ENCODE measurements around the gene TET2. TPM values are rescaled to one million over a fixed set of nuclear protein-coding genes. Genes with fewer than 3 reads are reported as not detected.

TET2 gene
- total RNA-seq, 1 experiment from 2014 or later: 20.5 TPM

DNA sequence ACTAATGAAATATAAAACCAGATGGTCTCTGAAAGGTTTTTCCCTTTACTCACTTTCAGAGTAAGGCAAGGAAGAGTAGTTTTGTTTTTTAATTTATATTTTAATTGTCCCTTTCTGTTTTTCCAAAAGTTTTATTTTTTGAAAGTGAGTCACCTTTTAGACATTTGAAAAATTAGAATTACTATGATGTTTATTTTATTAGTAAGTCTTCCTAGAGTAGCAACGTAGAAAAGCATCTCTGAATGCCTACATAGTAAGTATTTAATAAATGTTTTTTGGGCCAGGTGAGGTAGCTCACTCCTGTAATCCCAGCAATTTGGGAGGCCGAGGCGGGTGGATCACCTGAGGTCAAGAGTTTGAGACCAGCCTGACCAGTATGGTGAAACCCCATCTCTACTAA lies 51.1 kb downstream of the TET2 start:
- ChIA-PET CTCF (interaction anchor here (0.6 to 0.9 kb wide), 2 partner anchors 41 to 57 kb away, joined by 3 to 6 read pairs; no protein-coding TSS in a partner anchor), POLR2A (no interaction called here)
- intact Hi-C loops (cut with micrococcal nuclease): loop anchor here (5.0 kb wide), 1 partner anchor 50 kb away; the partner anchor contains the start of gene TET2
- Mint-ChIP-seq H3K36me3 (ENCODE audit: insufficient read depth, unreplicated experiment) (peaks cover 15% of the 10 kb centered on the region), H3K9me3 (ENCODE audit: unreplicated experiment) (no peaks in the 10 kb centered on the region), H3K27ac (ENCODE audit: low read depth, unreplicated experiment) (no peak overlapping the region), H3K4me3 (ENCODE audit: unreplicated experiment) (no peak overlapping the region), H3K27me3 (ENCODE audit: insufficient read depth, unreplicated experiment) (no peaks in the 10 kb centered on the region), H3K4me1 (ENCODE audit: insufficient read depth, unreplicated experiment) (peaks cover 27% of the 10 kb centered on the region)
- no TSS peak for BruUV-seq (replicated peaks)
- no peak for DNase-seq (ENCODE audit: unreplicated experiment)
- TF ChIP-seq, protein P1, sequence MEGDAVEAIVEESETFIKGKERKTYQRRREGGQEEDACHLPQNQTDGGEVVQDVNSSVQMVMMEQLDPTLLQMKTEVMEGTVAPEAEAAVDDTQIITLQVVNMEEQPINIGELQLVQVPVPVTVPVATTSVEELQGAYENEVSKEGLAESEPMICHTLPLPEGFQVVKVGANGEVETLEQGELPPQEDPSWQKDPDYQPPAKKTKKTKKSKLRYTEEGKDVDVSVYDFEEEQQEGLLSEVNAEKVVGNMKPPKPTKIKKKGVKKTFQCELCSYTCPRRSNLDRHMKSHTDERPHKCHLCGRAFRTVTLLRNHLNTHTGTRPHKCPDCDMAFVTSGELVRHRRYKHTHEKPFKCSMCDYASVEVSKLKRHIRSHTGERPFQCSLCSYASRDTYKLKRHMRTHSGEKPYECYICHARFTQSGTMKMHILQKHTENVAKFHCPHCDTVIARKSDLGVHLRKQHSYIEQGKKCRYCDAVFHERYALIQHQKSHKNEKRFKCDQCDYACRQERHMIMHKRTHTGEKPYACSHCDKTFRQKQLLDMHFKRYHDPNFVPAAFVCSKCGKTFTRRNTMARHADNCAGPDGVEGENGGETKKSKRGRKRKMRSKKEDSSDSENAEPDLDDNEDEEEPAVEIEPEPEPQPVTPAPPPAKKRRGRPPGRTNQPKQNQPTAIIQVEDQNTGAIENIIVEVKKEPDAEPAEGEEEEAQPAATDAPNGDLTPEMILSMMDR (IDR thresholded peaks at IDR 0.05; ENCODE audit: unreplicated experiment): no peak

DNA sequence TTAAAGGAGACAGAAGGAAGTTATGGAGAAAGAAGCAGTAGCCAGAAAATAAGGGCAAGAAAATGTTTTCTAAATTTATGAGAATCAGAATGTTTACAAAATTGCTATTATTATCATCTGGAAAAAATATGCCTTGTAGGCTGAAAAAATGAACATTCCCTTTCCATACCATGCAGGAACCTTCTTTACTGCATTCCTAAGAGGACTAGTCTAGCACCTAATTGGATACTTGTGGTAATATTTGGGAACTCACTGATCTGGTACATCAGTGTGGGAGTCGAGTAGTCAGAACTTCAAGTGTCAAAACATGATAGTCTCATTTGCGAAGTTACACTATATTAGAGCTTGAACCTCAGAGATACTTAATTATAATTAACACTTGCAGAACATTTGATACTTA lies 51.9 kb downstream of the TET2 start:
- CTCF ChIA-PET: interaction anchor here (0.6 to 0.9 kb wide), 3 partner anchors 14 to 364 kb away, joined by 3 to 4 read pairs (median 3); no protein-coding TSS in a partner anchor
- POLR2A ChIA-PET: no interaction called here
- TF ChIP-seq, protein P1 (IDR thresholded peaks at IDR 0.05; ENCODE audit: unreplicated experiment): no peak
- DNase-seq (ENCODE audit: unreplicated experiment): no peak
- no TSS peak for BruUV-seq (replicated peaks)
- H3K9me3 Mint-ChIP-seq (ENCODE audit: unreplicated experiment): no peaks in the 10 kb centered on the region
- peaks cover 26% of the 10 kb centered on the region for H3K4me1 Mint-ChIP-seq (ENCODE audit: insufficient read depth, unreplicated experiment)
- H3K4me3 Mint-ChIP-seq (ENCODE audit: unreplicated experiment): no peak overlapping the region
- no peak overlapping the region for H3K27ac Mint-ChIP-seq (ENCODE audit: low read depth, unreplicated experiment)
- intact Hi-C loops (cut with micrococcal nuclease): loop anchor here (5.0 kb wide), 1 partner anchor 51 kb away; the partner anchor contains the start of gene TET2
- H3K27me3 Mint-ChIP-seq (ENCODE audit: insufficient read depth, unreplicated experiment): no peaks in the 10 kb centered on the region
- peaks cover 9% of the 10 kb centered on the region for H3K36me3 Mint-ChIP-seq (ENCODE audit: insufficient read depth, unreplicated experiment)

DNA sequence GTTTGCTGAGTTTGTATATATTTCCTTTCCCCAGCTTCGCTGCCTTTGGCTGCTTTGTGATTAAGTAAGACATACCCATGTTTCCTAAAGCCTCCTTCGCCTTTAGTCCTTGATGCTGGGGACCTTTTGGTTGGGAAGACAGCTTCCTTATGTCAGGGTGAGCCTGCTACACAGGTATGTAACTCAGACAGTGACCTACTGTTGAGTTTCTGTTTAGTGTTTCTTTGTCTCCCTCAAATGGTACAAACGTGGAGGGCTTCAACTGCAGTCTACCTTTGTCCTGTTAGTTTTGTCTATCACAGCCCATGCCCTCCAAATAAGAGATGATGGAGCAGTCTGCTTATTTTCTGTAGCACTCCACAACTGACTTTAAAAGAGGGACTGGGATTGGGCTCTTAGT lies 59.5 kb downstream of the TET2 start:
- no TSS peak for BruUV-seq (replicated peaks)
- POLR2A ChIA-PET: interaction anchor here (0.6 to 1.2 kb wide), 2 partner anchors 14 to 110 kb away, joined by 3 read pairs; no protein-coding TSS in a partner anchor
- Mint-ChIP-seq H3K4me3 (ENCODE audit: unreplicated experiment) (no peak overlapping the region), H3K4me1 (ENCODE audit: insufficient read depth, unreplicated experiment) (peaks cover 14% of the 10 kb centered on the region), H3K27me3 (ENCODE audit: insufficient read depth, unreplicated experiment) (no peaks in the 10 kb centered on the region), H3K9me3 (ENCODE audit: unreplicated experiment) (no peaks in the 10 kb centered on the region), H3K36me3 (ENCODE audit: insufficient read depth, unreplicated experiment) (peaks cover 5% of the 10 kb centered on the region), H3K27ac (ENCODE audit: low read depth, unreplicated experiment) (no peak overlapping the region)
- intact Hi-C loops (cut with micrococcal nuclease): no loop called here
- DNase-seq (ENCODE audit: unreplicated experiment): no peak
- TF ChIP-seq, protein P1 (IDR thresholded peaks at IDR 0.05; ENCODE audit: unreplicated experiment): no peak
- CTCF ChIA-PET: interaction anchor here (0.6 to 1.4 kb wide), 2 partner anchors 90 to 315 kb away, joined by 3 to 4 read pairs; no protein-coding TSS in a partner anchor

DNA sequence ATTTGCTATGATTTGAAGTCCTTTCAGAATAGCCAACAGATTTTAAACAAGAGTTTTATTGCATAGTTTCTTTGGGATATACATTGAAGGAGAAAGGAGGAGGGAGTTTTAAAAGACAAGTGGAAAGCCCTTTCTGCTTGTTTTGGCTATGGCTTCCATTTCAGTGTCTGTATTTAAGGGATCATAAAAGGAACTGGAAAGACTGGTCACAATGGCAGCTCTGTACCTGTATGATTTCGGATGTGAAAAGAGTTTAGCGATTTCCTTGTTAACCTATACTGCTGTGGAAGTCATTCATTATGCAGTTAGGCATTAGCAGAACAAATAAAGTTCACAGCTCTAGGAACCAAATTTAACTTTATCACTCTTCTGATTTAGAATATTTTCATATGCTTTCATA lies 60.7 kb downstream of the TET2 start:
- ChIA-PET POLR2A (interaction anchor here (0.5 kb wide), 1 partner anchor 679 kb away, joined by 3 read pairs; no protein-coding TSS in a partner anchor), CTCF (interaction anchor here (1.4 kb wide), 1 partner anchor 91 kb away, joined by 4 read pairs; no protein-coding TSS in a partner anchor)
- DNase-seq (ENCODE audit: unreplicated experiment): no peak
- Mint-ChIP-seq H3K27ac (ENCODE audit: low read depth, unreplicated experiment) (no peak overlapping the region), H3K9me3 (ENCODE audit: unreplicated experiment) (no peaks in the 10 kb centered on the region), H3K36me3 (ENCODE audit: insufficient read depth, unreplicated experiment) (peaks cover 5% of the 10 kb centered on the region), H3K4me3 (ENCODE audit: unreplicated experiment) (no peak overlapping the region), H3K27me3 (ENCODE audit: insufficient read depth, unreplicated experiment) (no peaks in the 10 kb centered on the region), H3K4me1 (ENCODE audit: insufficient read depth, unreplicated experiment) (peaks cover 16% of the 10 kb centered on the region)
- intact Hi-C loops (cut with micrococcal nuclease): no loop called here
- TF ChIP-seq, protein P1 (IDR thresholded peaks at IDR 0.05; ENCODE audit: unreplicated experiment): no peak
- no TSS peak for BruUV-seq (replicated peaks)
